Measurements from ENCODE around the gene TRA2B. TPM values are rescaled to one million over a fixed set of nuclear protein-coding genes. Genes with fewer than 3 reads are reported as not detected.

Gene TRA2B
- total RNA-seq, 1 donor: 157 TPM

GRCh38 chr3:185874119-185874518, 63.7 kb downstream of the TRA2B start:
- DNase-seq (ENCODE audit: low read depth): no peak
- TF ChIP-seq CTCF (IDR thresholded peaks at IDR 0.05; ENCODE audit: insufficient read depth, low read length): no peak
- no peak overlapping the region for H3K4me3 ChIP-seq (ENCODE audit: low read depth, low read length)

GRCh38 chr3:185867650-185868049, 70.2 kb downstream of the TRA2B start:
- TF ChIP-seq CTCF (IDR thresholded peaks at IDR 0.05; ENCODE audit: insufficient read depth, low read length): no peak
- no peak overlapping the region for H3K4me3 ChIP-seq (ENCODE audit: low read depth, low read length)
- DNase-seq (ENCODE audit: low read depth): no peak

GRCh38 chr3:185866995-185867394, 70.8 kb downstream of the TRA2B start:
- DNase-seq (ENCODE audit: low read depth): no peak
- no peak for TF ChIP-seq CTCF (IDR thresholded peaks at IDR 0.05; ENCODE audit: insufficient read depth, low read length)
- H3K4me3 ChIP-seq (ENCODE audit: low read depth, low read length): no peak overlapping the region

- H3K4me3 ChIP-seq (ENCODE audit: low read depth, low read length): no peak overlapping the region
- TF ChIP-seq CTCF (IDR thresholded peaks at IDR 0.05; ENCODE audit: insufficient read depth, low read length): no peak
- no peak for DNase-seq (ENCODE audit: low read depth)
Observed at GRCh38 chr3:185866555-185866954, 71.3 kb downstream of the TRA2B start.

Other genes with a start within 250 kb of the TRA2B start
- gene IGF2BP2, start 113.0 kb downstream of the TRA2B start, total RNA-seq (ENCODE audit: low replicate concordance): 40.1 and 99.3 TPM in 2 replicates
- gene ETV5, start 171.1 kb upstream of the TRA2B start, total RNA-seq (ENCODE audit: low replicate concordance): 22.7 and 78.8 TPM in 2 replicates